HG03442 (cell line): Measurements from ENCODE around the gene TAS2R16.

Experiments used
- ATAC-seq: cut with Tn5 transposase; IDR thresholded peaks from one replicate; pipeline ENCODE4 v1.9.1; 2021; ENCODE audit warnings: mild to moderate bottlenecking, moderate library complexity; ENCODE audit not compliant: unreplicated experiment

TAS2R16 gene

GRCh38 chr7:122995600-122995999, at the start of gene TAS2R16:
TSS of gene TAS2R16 (minus strand) at chr7:122995700. CDS start at chr7:122995634, 66 bp downstream.
- no peak for ATAC-seq

GRCh38 chr7:123043642-123044041, 48.1 kb upstream of the TAS2R16 start:
- no peak for ATAC-seq

GRCh38 chr7:123041101-123041500, 45.6 kb upstream of the TAS2R16 start:
- no peak for ATAC-seq

- ATAC-seq: no peak
Observed at GRCh38 chr7:123039269-123039668, 43.8 kb upstream of the TAS2R16 start.

- no peak for ATAC-seq
Observed at GRCh38 chr7:123034106-123034505, 38.6 kb upstream of the TAS2R16 start.

GRCh38 chr7:123030631-123031030, 35.1 kb upstream of the TAS2R16 start:
- ATAC-seq: no peak

GRCh38 chr7:123028339-123028738, 32.8 kb upstream of the TAS2R16 start:
- ATAC-seq: no peak

GRCh38 chr7:123026251-123026650, 30.8 kb upstream of the TAS2R16 start:
- no peak for ATAC-seq

- ATAC-seq: no peak
Observed at GRCh38 chr7:123024989-123025758, 29.7 kb upstream of the TAS2R16 start.

- ATAC-seq: no peak
Observed at GRCh38 chr7:123023126-123023525, 27.6 kb upstream of the TAS2R16 start.

GRCh38 chr7:123022576-123022975, 27.1 kb upstream of the TAS2R16 start:
- no peak for ATAC-seq

- ATAC-seq: no peak
Observed at GRCh38 chr7:123012435-123012834, 16.9 kb upstream of the TAS2R16 start.

- ATAC-seq: no peak
Observed at GRCh38 chr7:123011766-123012369, 16.4 kb upstream of the TAS2R16 start.

- no peak for ATAC-seq
Observed at GRCh38 chr7:123004931-123005330, 9.4 kb upstream of the TAS2R16 start.

GRCh38 chr7:123003539-123004126, 8.1 kb upstream of the TAS2R16 start:
- ATAC-seq: no peak

- ATAC-seq: no peak
Observed at GRCh38 chr7:122989577-122989976, 5.9 kb downstream of the TAS2R16 start.

- no peak for ATAC-seq
Observed at GRCh38 chr7:122989041-122989440, 6.5 kb downstream of the TAS2R16 start.

GRCh38 chr7:122988333-122988732, 7.2 kb downstream of the TAS2R16 start:
- no peak for ATAC-seq

- no peak for ATAC-seq
Observed at GRCh38 chr7:122987463-122987862, 8.0 kb downstream of the TAS2R16 start.

GRCh38 chr7:122984021-122984420, 11.5 kb downstream of the TAS2R16 start:
- ATAC-seq: no peak

GRCh38 chr7:122983261-122983660, 12.2 kb downstream of the TAS2R16 start:
- no peak for ATAC-seq

GRCh38 chr7:122975341-122975740, 20.2 kb downstream of the TAS2R16 start:
- no peak for ATAC-seq
